Esophagus squamous epithelium (tissue), 5 donors: ENCODE measurements around the gene SEC31A. TPM values are rescaled to one million over a fixed set of nuclear protein-coding genes. Genes with fewer than 3 reads are reported as not detected.

Experiments used
- DNase-seq: peaks from one replicate; lab custom pipeline; 2025; lab: John Stamatoyannopoulos, UW
- H3K27ac ChIP-seq, 4 donors: fragments of 200-600 bp; sonication (generic); one replicate each; pipeline ENCODE4 v1.5.1; 2016 to 2019; ENCODE audit warnings: mild to moderate bottlenecking in 1 of 4
- H3K27me3 ChIP-seq, 4 donors: fragments of 200-600 bp; sonication (generic); 1 replicate in 3 of 4; 2 replicates in 1 of 4; pipeline versions ENCODE4 v1.5.1 to v1.6.0; 2017 to 2021; ENCODE audit warnings: antibody characterized with exemption in 1 of 4
- H3K36me3 ChIP-seq, 3 donors: fragments of 200-600 bp; sonication (generic); one replicate each; pipeline ENCODE4 v1.5.1; 2016 to 2019
- H3K4me1 ChIP-seq, 3 donors: fragments of 200-600 bp; sonication (generic); one replicate each; pipeline ENCODE4 v1.5.1; 2017 to 2019
- H3K4me3 ChIP-seq, 4 donors: fragments of 200-600 bp; sonication (generic); 1 replicate in 3 of 4; 2 replicates in 1 of 4; pipeline ENCODE4 v1.5.1; 2016 to 2019; ENCODE audit warnings: mild to moderate bottlenecking in 2 of 4, moderate library complexity in 1 of 4
- H3K9me3 ChIP-seq, 3 donors: fragments of 200-600 bp; sonication (generic); one replicate each; pipeline ENCODE4 v1.5.1; 2016 to 2019
- CTCF ChIP-seq, 6 experiments: fragments of 450-650 bp in 4 of 6; fragments of 200-600 bp in 2 of 6; sonication (generic) in 2 of 6; IDR thresholded peaks; one replicate each; pipeline ENCODE4 v1.5.1; 2016 to 2019; ENCODE audit warnings: antibody characterized with exemption in 6 of 6, mild to moderate bottlenecking in 4 of 6, moderate library complexity in 4 of 6
- POLR2A ChIP-seq, 4 donors: fragments of 450-650 bp; IDR thresholded peaks; one replicate each; pipeline ENCODE4 v1.6.1; 2017; ENCODE audit warnings: antibody characterized with exemption in 4 of 4, mild to moderate bottlenecking in 4 of 4, moderate library complexity in 3 of 4
- WGBS, 2 donors: methylation state at CpG; one replicate each; pipeline ENCODE4 v1.1.5; 2018; 5-methylcytosine and 5-hydroxymethylcytosine counted together
- intact Hi-C: fragments of 100-400 bp; cut with DNase I; formaldehyde crosslinking; loops from one replicate; pipeline ENCODE4 v1.15.0; 2022
- total RNA-seq, 4 donors: library from RNA; depleted of rRNA; stranded (reverse); fragments of >200 nt; gene quantifications; one replicate each; pipeline ENCODE4 v1.1.0, GENCODE V29; 2016
- donor health status: DM: yes; HTN: yes; CAD: no.

Gene SEC31A
- total RNA-seq, 4 donors from 2014 or later: 88.8 to 161 (median 128) TPM

DNA sequence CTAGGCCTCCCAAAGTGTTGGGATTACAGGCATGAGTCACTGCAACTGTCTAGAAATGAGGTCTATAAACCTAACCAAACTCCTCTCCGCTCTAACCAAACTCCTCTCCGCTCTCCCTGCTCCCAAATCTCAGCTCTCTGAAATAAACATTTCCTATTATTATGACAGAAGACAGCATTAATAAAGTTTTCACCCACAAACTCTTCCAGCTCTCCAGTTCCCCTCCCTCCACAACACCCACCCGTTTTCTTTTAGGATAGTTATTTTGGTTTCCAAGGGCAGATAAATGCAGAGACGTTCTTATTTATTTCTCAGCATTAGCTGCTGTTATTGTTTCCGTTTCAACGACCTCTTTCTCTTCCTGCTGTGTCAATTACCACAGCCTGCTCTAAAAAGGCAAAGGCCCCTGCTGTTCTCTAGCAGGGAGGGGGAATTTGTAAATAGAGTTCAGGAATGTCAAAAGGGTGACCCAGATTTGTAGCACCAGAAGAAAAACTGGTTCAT, 79.1 kb downstream of the SEC31A start:
- Histone ChIP-seq H3K4me3 (no peak overlapping the region), H3K27me3 (no peaks in the 10 kb centered on the region), H3K4me1 (no peaks in the 10 kb centered on the region), H3K27ac (peak overlapping the region in 2 of 4 donors; percentile 23 to 59), H3K36me3 (peaks cover 0 to 5% (median 0%) of the 10 kb centered on the region in 3 donors), H3K9me3 (no peaks in the 10 kb centered on the region)
- no peak for TF ChIP-seq POLR2A (IDR thresholded peaks at IDR 0.05)
- no peak for TF ChIP-seq CTCF (IDR thresholded peaks at IDR 0.05)
- no peak for DNase-seq
- WGBS, 2 donors: 33 to 43% methylated on average over 6 of the region's 6 CpGs
- intact Hi-C loops: no loop called here

- H3K27me3 ChIP-seq: no peaks in the 10 kb centered on the region
- 67% methylated on average over 1 of the region's 1 CpG; no CpG with 5 or more reads in 1 of the 2 donors for WGBS, 2 donors
- no peak overlapping the region for H3K27ac ChIP-seq
- no peak for DNase-seq
- H3K4me1 ChIP-seq: no peaks in the 10 kb centered on the region
- no peaks in the 10 kb centered on the region for H3K9me3 ChIP-seq
- peaks cover 0 to under 1% (median 0%) of the 10 kb centered on the region in 3 donors for H3K36me3 ChIP-seq
- no peak overlapping the region for H3K4me3 ChIP-seq
- TF ChIP-seq CTCF (IDR thresholded peaks at IDR 0.05) (no peak), POLR2A (IDR thresholded peaks at IDR 0.05) (no peak)
- intact Hi-C loops: no loop called here
Measured at GRCh38 chr4:82811392-82811791, 79.6 kb downstream of the SEC31A start.

DNA sequence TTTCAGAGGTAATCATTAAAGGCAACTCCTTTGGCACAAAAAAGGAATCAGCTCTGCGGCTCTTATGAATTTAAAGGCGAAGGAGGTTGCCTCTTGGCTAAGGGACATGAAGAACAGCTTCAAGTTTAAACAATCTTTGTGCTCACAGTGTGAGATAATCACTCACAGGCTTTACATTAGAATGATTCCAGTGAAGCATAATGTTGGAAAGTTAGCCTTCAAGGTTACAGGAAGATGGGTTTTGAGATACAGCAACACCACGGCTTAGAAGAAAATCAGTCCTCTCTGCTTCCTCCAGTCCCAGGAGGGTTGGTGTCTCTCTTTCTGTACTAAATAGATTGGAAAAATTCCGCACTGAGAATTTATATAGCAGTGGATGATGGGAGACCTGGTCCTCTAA, 80.8 kb downstream of the SEC31A start:
- Histone ChIP-seq H3K27me3 (no peaks in the 10 kb centered on the region), H3K27ac (no peak overlapping the region), H3K36me3 (no peaks in the 10 kb centered on the region), H3K4me3 (no peak overlapping the region), H3K9me3 (no peaks in the 10 kb centered on the region), H3K4me1 (no peaks in the 10 kb centered on the region)
- TF ChIP-seq CTCF (IDR thresholded peaks at IDR 0.05): no peak
- no peak for TF ChIP-seq POLR2A (IDR thresholded peaks at IDR 0.05)
- intact Hi-C loops: no loop called here
- 44 to 53% methylated on average over 4 of the region's 4 CpGs for WGBS, 2 donors
- DNase-seq: no peak

DNA sequence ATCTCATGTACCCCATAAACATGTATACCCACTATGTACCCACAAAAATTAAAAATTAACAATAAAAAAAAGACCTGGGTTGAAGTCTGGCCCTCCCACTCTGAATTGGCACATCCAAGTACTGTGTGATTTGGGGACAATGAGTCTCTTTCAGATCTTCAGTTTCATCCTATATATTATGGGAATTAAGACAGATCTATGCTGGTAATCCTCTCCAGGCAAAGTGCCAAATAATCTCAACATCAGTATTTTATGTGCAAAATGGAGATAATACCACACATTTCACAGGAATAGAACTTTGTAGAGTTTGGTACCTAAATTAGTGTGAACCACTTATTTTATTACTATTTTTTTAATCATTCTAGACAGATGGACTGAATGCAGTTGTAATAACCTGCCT, 81.3 kb downstream of the SEC31A start:
- Histone ChIP-seq H3K27ac (no peak overlapping the region), H3K9me3 (no peaks in the 10 kb centered on the region), H3K27me3 (no peaks in the 10 kb centered on the region), H3K4me3 (no peak overlapping the region), H3K4me1 (no peaks in the 10 kb centered on the region), H3K36me3 (no peaks in the 10 kb centered on the region)
- DNase-seq: no peak
- intact Hi-C loops: no loop called here
- TF ChIP-seq CTCF (IDR thresholded peaks at IDR 0.05): no peak
- TF ChIP-seq POLR2A (IDR thresholded peaks at IDR 0.05): no peak

GRCh38 chr4:82803746-82804145, 87.2 kb downstream of the SEC31A start:
- intact Hi-C loops: no loop called here
- peaks cover 0 to 2% (median 0%) of the 10 kb centered on the region in 4 donors for H3K27me3 ChIP-seq

More at GRCh38 chr4:82803746-82804145, 87.2 kb downstream of the SEC31A start:
- 75 to 92% methylated on average over 4 of the region's 4 CpGs for WGBS, 2 donors
- Histone ChIP-seq H3K36me3 (no peaks in the 10 kb centered on the region), H3K4me1 (peaks cover 6 to 12% (median 7%) of the 10 kb centered on the region in 3 donors), H3K4me3 (no peak overlapping the region), H3K9me3 (no peaks in the 10 kb centered on the region), H3K27ac (no peak overlapping the region)
- no peak for DNase-seq
- TF ChIP-seq CTCF (IDR thresholded peaks at IDR 0.05): no peak
- TF ChIP-seq POLR2A (IDR thresholded peaks at IDR 0.05): no peak
